ENCODE results near the gene HIRIP3.
A peak's percentile ranks its signal among the peaks of the same experiment; 100 is the strongest.

Gene HIRIP3

DNA sequence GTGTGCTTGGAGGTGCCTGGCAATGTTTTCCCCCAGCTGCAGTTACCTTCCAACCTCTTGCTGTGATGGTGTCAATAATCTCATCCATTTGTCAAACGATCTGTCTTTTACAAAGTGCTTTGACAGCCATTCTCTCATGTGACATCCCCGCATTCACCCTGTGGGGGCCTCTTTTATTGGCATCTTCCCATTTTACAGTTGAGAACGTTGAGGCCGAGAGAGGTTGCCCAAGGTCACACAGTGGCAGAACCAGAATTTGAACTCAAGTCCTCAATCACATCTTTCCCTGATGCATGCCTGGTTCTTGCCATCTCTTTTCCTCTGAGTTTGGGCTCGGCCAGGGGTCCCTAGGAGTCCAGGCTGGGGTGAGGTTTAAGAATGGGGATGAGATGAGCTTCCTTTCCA is 20.3 kb downstream of the HIRIP3 start:
- Histone ChIP-seq H3K9me3 (no peaks in the 10 kb centered on the region; the same call in 1 of the 2 replicates), H3K27me3 (no peaks in the 10 kb centered on the region), H3K4me3 (peak overlapping the region; percentile 85), H3K4me1 (peaks cover 49% of the 10 kb centered on the region), H3K9ac (peak overlapping the region; percentile 86), H3K36me3 (peaks cover 60% of the 10 kb centered on the region), H4K20me1 (peaks cover 54% of the 10 kb centered on the region), H3K4me2 (peak overlapping the region; percentile 98), H3K27ac (peak overlapping the region; percentile 82; the same call in 1 of the 2 replicates)
- no peak for TF ChIP-seq Cebpa-rat (IDR thresholded peaks at IDR 0.05)

DNA sequence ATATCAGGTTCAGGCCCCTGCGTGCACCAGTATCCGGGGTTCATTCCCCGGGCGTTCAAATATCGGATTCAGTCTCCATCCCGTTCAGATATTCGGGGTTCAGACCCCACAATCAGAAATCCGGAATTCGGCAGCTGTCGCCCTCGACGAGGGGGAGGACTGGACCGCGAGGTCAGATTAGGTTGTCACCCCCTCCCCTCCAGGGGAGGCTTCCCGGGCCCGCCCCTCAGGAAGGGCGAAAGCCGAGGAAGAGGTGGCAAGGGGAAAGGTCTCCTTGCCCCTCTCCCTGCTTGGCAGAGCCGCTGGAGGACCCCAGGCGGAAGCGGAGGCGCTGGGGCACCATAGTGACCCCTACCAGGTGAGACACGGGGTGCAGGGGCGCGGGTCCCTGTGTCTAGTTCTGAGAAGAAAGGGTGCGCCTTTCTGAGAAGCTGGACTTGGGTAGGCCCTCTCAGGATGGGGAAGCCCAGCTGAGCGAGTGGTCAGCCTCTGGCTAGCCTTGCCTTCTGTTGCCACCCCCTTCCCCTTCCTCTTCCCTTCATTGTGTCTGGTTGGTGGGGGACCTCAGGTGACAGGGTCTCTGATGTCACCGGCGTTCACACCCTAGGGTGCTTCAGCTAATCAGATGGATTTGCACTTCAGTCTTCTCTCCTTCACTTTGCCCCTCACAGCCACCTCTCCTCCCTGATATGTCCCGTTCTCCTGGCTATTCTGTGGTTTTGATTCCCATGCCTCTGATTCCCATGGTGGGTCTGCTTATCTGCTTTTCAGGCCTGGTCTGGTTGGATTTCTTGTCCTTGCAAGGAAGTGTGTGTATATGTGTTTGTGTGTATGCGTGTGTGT is 20.9 kb downstream of the HIRIP3 start:
- TF ChIP-seq Cebpa-rat (IDR thresholded peaks at IDR 0.05): no peak
- H3K4me3 ChIP-seq: peak overlapping the region; percentile 85
- H3K4me2 ChIP-seq: peak overlapping the region; percentile 98
- H3K4me1 ChIP-seq: peaks cover 49% of the 10 kb centered on the region
- peak overlapping the region; percentile 86 for H3K9ac ChIP-seq
- H3K9me3 ChIP-seq: no peaks in the 10 kb centered on the region; the same call in 1 of the 2 replicates
- H3K27me3 ChIP-seq: no peaks in the 10 kb centered on the region
- H3K27ac ChIP-seq: peak overlapping the region; percentile 82
- peaks cover 60% of the 10 kb centered on the region for H3K36me3 ChIP-seq
- H4K20me1 ChIP-seq: peaks cover 52% of the 10 kb centered on the region

DNA sequence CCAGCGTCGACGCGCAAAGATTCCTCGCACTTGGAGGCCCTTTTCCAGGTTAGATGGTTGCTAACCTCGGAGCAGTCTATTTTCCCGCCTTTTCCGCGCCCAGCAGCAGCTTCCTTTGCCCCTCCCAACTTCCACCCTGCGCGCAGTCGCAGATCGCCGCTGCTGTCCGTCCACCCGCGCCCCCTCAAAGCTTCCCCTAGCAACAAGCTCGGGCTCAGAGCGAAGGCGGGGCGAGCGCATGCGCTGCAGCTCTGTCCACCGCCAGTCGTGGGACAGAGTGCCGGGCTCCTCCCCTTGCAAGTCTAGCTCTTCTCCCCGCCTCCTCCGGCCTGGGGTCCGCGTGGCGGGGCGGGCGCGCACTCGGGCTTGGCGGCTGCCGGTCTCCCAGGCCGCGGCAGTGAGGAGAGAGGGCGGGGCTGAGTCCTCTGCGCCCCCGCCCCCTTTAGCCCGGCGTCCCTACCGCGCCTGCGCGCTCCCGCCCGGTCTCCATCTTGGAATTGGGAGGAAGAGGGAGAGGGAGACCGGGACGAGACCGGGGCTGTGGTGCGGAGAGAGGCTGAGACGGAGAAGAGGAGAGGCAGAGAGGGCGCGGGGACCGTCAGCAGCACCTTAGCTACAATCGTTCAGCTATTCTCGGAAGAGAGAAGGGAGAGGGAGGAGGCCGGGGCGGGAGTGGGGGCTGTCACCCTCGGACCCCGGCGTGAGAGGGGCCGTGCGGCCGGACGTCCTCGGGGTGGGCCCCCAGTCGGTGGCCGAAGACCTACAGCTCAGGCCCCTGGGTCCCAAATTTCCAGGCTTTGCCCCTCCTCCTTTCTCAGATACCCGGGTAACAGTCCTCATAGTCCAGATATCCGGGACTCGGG is 21.8 kb downstream of the HIRIP3 start, which contains the start of gene TAOK2:
TAOK2 (plus strand) TSS at position 485 of the 863 bp plus-strand sequence. CDS start 3,905 bp downstream, outside the sequence.
- peaks cover 43% of the 10 kb centered on the region for H4K20me1 ChIP-seq
- H3K4me2 ChIP-seq: peak within 1 kb of the TSS; percentile 98
- peaks cover 49% of the 10 kb centered on the region for H3K4me1 ChIP-seq
- peak within 1 kb of the TSS; percentile 82 for H3K27ac ChIP-seq
- H3K9me3 ChIP-seq: no peaks in the 10 kb centered on the region; the same call in 1 of the 2 replicates
- H3K9ac ChIP-seq: peak within 1 kb of the TSS; percentile 86
- H3K4me3 ChIP-seq: peak within 1 kb of the TSS; percentile 85
- TF ChIP-seq Cebpa-rat (IDR thresholded peaks at IDR 0.05): no peak
- H3K27me3 ChIP-seq: no peaks in the 10 kb centered on the region
- H3K36me3 ChIP-seq: peaks cover 60% of the 10 kb centered on the region

DNA sequence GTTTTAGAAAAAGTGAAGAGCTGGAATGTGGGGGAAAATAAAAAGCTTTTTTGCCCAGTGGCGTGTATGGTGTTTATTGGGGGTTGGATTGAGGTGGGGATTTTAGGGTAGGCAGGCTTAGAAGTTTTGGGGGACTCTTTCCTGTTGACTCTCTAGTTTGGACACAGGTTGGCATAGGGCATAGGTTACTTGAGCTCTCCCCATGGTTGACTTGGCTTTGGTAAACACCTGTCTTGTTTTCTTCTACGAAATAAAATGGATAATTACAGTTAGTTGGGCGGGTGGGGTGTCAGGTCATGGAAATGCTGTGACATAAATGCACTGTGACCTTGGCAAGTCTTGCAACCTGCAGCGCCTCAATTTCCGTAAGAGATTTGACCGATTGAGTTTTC is 22.4 kb downstream of the HIRIP3 start:
- Histone ChIP-seq H4K20me1 (peaks cover 37% of the 10 kb centered on the region), H3K4me1 (peaks cover 42% of the 10 kb centered on the region), H3K27me3 (no peaks in the 10 kb centered on the region), H3K4me2 (peak overlapping the region; percentile 22; the same call in 1 of the 2 replicates), H3K9me3 (no peaks in the 10 kb centered on the region; the same call in 1 of the 2 replicates), H3K36me3 (peaks cover 60% of the 10 kb centered on the region), H3K27ac (no peak overlapping the region; the same call in 1 of the 2 replicates), H3K4me3 (peak overlapping the region; percentile 85; the same call in 1 of the 2 replicates), H3K9ac (no peak overlapping the region)
- TF ChIP-seq Cebpa-rat (IDR thresholded peaks at IDR 0.05): no peak

DNA sequence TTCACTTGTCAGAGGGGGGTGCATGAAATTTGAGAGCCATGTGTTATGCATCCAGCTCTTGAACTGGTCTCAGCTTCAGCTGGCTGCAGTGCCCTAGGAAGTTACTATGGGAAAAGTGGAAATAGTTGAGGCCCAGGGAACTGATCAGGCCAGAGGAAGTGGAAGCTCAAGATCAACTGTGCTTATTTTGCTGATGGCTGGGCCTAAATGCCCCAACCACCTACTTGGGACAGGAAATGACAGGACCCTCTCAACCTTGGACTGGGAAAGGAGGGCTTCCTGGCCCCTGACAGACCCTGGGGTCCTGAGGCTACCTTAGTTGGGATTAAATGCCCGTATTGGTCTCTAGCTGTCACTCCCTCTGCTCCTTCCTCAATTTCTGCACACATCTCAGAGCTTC is 22.9 kb downstream of the HIRIP3 start:
- H3K4me2 ChIP-seq: no peak overlapping the region
- H3K27ac ChIP-seq: no peak overlapping the region
- no peak overlapping the region for H3K9ac ChIP-seq
- H4K20me1 ChIP-seq: peaks cover 32% of the 10 kb centered on the region
- peaks cover 58% of the 10 kb centered on the region for H3K36me3 ChIP-seq
- no peak overlapping the region for H3K4me3 ChIP-seq
- H3K27me3 ChIP-seq: no peaks in the 10 kb centered on the region
- no peak for TF ChIP-seq Cebpa-rat (IDR thresholded peaks at IDR 0.05)
- H3K4me1 ChIP-seq: peaks cover 38% of the 10 kb centered on the region
- H3K9me3 ChIP-seq: no peaks in the 10 kb centered on the region; the same call in 1 of the 2 replicates

DNA sequence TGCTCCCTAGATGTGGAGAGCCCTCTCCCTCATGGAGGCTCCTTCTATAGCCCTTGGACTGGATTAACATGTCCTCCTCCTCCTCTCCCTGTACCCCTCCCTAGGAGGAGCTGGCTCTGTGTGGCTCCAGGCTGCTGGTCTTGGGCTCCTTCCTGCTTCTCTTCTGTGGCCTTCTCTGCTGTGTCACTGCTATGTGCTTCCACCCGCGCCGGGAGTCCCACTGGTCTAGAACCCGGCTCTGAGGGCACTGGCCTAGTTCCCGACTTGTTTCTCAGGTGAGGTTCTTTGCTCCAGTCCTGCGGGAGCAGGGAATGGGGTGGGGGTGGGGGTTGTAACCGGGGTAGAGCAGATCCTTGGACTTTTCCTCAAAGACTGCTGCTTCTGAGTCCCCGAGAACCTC is 24.1 kb downstream of the HIRIP3 start:
- Histone ChIP-seq H3K36me3 (peaks cover 54% of the 10 kb centered on the region), H3K4me2 (no peak overlapping the region), H4K20me1 (peaks cover 20% of the 10 kb centered on the region), H3K4me3 (no peak overlapping the region), H3K9ac (no peak overlapping the region), H3K9me3 (no peaks in the 10 kb centered on the region; the same call in 1 of the 2 replicates), H3K27ac (no peak overlapping the region), H3K27me3 (no peaks in the 10 kb centered on the region), H3K4me1 (peaks cover 26% of the 10 kb centered on the region)
- no peak for TF ChIP-seq Cebpa-rat (IDR thresholded peaks at IDR 0.05)

DNA sequence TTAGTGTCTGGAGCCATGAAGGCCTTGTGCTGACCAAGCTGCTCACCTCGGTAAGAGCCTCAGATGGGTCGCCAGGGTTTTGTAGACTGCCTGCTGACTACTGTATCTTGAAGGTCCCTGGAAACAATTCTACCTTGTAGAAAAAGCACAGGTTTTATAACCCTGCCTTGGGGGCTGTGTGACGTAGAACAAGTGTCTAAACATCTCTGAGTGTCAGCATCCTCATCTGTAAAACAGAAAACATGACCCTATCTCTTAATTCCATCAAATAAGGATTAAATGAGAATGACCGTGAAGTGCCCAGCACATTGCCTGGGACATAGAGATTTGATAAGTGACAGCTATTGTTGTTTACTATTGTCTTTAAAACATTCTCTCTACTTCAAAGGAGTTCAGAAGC is 27.2 kb downstream of the HIRIP3 start:
- Histone ChIP-seq H3K36me3 (peaks cover 69% of the 10 kb centered on the region), H3K9me3 (no peaks in the 10 kb centered on the region; the same call in 1 of the 2 replicates), H3K4me1 (peaks cover 7% of the 10 kb centered on the region; the same call in 1 of the 2 replicates), H3K9ac (no peak overlapping the region), H4K20me1 (no peaks in the 10 kb centered on the region), H3K4me3 (no peak overlapping the region), H3K27ac (no peak overlapping the region), H3K27me3 (no peaks in the 10 kb centered on the region), H3K4me2 (no peak overlapping the region)
- no peak for TF ChIP-seq Cebpa-rat (IDR thresholded peaks at IDR 0.05)

DNA sequence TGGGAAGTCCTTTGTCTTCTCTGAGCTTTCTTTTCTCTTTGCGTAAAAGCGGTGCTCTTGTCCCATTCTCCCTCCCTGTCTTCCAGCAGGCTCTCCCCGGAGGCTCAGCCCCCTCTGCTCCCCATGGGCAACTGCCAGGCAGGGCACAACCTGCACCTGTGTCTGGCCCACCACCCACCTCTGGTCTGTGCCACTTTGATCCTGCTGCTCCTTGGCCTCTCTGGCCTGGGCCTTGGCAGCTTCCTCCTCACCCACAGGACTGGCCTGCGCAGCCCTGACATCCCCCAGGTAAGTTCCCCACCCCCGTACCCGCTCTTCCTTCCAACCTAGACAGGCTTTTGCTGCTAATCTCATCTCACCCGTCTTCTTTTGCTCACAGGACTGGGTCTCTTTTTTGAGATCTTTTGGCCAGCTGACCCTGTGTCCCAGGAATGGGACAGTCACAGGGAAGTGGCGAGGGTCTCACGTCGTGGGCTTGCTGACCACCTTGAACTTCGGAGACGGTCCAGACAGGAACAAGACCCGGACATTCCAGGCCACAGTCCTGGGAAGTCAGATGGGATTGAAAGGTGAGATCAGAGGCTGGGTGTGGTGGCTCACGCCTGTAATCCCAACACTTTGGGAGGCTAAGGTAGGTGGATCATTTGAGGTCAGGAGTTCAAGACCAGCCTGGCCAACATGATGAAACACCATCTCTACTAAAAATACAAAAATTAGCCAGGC is 32.2 kb downstream of the HIRIP3 start:
- no peak for TF ChIP-seq Cebpa-rat (IDR thresholded peaks at IDR 0.05)
- Histone ChIP-seq H3K27me3 (no peaks in the 10 kb centered on the region), H3K27ac (peak overlapping the region; percentile 88; the same call in 1 of the 2 replicates), H4K20me1 (no peaks in the 10 kb centered on the region), H3K4me2 (peak overlapping the region; percentile 99), H3K4me1 (peaks cover 20% of the 10 kb centered on the region), H3K9me3 (no peaks in the 10 kb centered on the region), H3K9ac (peak overlapping the region; percentile 85; the same call in 1 of the 2 replicates), H3K36me3 (peaks cover 26% of the 10 kb centered on the region), H3K4me3 (peak overlapping the region; percentile 79)

Measured in BLaER1 (cell line).